Measurements from ENCODE around the gene DLGAP1.
"Not testable (repeated sequence)": the region's sequence is repeated elsewhere in the genome, so short reads cannot be mapped to it uniquely, and the experiment has no call there.

DLGAP1 gene

GRCh38 chr18:4455113-4455811 lies at the start of gene DLGAP1:
Gene DLGAP1 (minus strand): TSS chr18:4455307.
- no peak for DNase-seq (ENCODE audit: low read depth in 2 of 2)

- not testable (repeated sequence) for DNase-seq (ENCODE audit: low read depth in 2 of 2)
Observed at GRCh38 chr18:4494703-4495284, 39.7 kb upstream of the DLGAP1 start.

GRCh38 chr18:4468511-4468910 lies 13.4 kb upstream of the DLGAP1 start:
- no peak for DNase-seq (ENCODE audit: low read depth in 2 of 2)

- no peak for DNase-seq (ENCODE audit: low read depth in 2 of 2)
Observed at GRCh38 chr18:4454537-4455112, 482 bp downstream of the DLGAP1 start.

DNA sequence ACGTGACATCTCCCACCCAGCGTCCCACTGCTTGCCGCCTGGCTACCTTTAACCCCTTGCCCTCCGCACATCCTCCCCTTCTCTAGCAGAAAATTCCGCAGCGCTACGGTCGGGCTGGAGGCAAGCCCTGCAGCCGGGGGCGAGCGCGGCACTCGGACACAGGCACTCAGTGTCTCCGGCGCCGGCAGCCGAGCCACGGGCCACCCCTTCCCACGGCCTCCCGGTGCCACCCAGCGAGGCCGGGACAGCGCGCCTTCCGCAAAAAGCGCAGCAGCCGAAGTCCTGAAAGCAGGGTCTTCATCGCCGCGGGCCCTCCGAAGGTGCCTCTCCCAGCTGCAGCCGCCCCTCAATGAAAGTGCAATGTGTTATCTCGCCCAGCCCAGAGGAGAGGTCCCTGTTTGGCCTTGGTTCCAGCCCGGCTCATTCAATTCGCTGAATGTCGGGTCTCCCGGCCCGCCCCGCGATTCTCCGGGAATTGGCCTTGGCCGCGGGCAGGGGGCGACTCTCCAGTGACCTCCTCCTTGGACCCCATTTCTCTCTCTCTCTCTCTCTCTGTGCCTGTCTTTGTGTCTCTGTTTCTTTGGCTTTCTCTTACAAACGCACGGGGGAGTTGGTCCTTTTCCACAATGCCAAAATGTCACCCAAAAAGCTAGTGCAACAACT lies 1.1 kb downstream of the DLGAP1 start:
- DNase-seq (ENCODE audit: low read depth in 2 of 2) = no peak

- DNase-seq (ENCODE audit: low read depth in 2 of 2) = no peak
Observed at GRCh38 chr18:4453567-4453873, 1.6 kb downstream of the DLGAP1 start.

GRCh38 chr18:4450065-4450658 lies 4.9 kb downstream of the DLGAP1 start:
- no peak for DNase-seq (ENCODE audit: low read depth in 2 of 2)

DNA sequence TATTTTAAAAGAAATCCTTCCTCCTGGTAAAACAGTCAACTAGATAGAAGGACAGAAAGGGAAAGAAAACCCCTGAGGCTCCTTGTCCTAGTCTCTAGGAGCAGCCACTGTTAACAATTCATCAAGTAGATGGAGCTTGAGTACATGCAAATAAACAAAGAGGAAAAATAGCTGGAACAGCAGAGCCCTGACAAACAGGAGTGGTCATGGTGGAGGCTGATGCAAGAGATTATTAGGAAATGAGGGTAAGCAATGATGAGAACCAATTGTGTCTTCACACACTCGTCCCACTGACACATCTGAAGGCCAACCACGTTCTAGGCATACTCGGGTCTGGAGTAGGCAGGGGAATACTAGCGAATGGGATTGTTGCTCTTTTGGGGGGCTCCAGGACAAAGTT lies 9.2 kb downstream of the DLGAP1 start:
- no peak for DNase-seq (ENCODE audit: low read depth in 2 of 2)

- no peak for DNase-seq (ENCODE audit: low read depth in 2 of 2)
Observed at GRCh38 chr18:4444306-4444705, 10.8 kb downstream of the DLGAP1 start.

DNA sequence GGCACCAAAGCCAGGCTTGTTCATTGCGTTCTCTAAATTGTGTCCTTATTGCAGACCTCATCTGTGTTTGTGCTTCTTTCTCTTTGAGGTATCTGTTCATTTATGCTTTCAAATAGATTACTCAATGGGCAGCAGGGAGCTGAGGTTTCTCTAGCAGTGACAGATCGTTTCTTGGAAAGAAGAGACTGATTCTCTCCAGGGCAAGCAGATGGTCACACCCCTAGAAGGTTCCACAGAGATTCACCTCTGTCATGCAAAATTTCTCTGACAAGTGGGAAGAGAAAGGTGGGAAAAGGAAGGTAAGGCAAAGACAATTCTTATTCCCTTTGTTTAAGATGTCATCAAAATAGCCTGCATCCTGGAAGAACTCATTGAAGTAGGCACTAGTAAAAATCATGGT lies 14.0 kb downstream of the DLGAP1 start:
- no peak for DNase-seq (ENCODE audit: low read depth in 2 of 2)

- DNase-seq (ENCODE audit: low read depth in 2 of 2) = no peak
Observed at GRCh38 chr18:4438938-4439337, 16.2 kb downstream of the DLGAP1 start.

DNA sequence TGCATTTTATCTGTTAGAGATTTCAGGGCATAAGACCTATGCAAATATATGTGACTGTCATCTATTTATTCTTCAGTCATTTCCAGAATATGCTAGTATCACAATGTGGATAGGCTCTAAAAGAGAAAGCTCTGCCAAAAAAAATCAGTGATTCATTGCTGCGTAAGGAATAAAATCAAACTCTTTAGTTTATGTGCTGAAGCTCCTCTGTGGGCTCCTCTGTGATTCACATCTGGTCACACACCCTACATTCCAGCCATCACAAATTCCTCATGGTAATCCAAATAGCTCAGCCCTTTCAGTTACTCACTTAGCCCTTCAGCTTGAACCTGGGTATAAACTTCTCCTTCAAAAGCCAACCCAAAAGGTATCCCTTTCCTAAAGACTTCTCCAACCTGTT lies 21.4 kb downstream of the DLGAP1 start:
- no peak for DNase-seq (ENCODE audit: low read depth in 2 of 2)

DNA sequence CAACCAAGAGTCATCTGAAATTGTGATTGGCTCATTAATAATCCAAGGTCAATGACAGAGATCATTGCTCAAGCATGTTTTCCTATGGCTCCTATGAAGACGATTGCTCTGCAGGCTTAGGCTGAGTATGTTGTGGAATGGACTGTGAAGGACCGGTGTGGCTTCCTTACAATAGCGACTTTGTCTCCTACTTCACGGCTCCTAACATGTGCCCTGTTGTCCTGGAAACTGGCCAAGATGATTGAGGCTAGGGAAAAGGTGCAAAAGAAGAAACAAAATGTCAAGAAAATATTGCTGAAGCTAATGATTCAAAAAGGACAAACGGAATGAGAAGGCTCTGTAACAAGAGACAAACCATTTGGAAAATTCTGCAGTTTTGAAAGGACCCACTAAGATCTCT lies 24.3 kb downstream of the DLGAP1 start:
- no peak for DNase-seq (ENCODE audit: low read depth in 2 of 2)

DNA sequence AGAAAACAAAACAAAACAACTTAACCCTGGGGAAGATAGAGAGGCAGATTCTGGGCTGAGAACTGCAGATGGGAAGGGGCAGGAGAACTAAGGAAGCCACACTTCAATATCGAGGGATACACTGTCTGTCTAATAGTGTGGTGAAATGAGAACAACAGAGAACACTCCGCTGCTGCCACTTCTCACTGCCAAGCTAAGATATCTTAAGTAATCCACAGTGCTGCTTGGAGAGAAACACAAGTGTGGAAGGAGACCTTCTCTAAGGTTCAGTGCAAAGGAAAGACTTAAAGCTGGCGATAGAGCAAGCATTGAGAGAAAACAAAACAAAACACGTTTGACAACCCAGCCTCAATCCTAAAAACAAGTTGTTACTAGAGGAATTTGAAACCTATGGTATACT lies 37.4 kb downstream of the DLGAP1 start:
- DNase-seq (ENCODE audit: low read depth in 2 of 2) = no peak

DNA sequence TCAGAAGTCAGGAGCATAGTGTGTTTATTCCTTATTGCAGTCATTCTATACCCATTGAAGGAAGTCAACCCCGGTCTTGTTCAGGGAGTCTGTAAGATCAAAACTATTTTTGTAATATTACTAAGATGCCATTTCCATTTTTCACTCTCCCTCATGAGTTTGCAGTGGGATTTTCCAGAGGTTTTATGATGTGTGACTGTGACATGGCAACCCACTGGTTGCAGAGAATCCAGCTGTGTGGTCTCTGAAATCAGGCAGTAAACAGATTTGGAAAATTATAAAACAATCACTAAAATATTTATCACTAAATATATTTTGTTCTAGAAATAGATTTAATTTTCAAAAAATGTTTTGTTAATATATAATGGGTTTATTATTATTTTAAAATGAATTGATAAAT lies 38.1 kb downstream of the DLGAP1 start:
- no peak for DNase-seq (ENCODE audit: low read depth in 2 of 2)

DNA sequence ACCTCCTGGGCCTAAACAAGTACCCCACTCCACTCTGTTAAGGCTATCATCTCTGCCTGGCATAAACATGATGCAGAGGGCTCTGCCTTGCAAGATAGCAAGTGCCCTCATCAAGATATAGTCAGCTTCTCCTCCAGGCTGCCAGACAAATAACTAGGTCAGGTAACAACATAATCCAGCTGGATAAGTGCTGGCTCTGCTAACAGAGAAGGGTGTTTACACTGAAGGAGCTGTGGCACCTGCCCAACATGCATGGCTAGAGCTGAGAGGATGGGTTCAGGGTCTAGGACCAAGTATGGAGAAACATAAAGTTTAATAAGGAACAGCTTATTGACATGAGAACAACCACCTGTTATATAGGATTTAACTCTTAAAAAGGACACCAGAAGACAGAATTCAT lies 42.8 kb downstream of the DLGAP1 start:
- no peak for DNase-seq (ENCODE audit: low read depth in 2 of 2)

DNA sequence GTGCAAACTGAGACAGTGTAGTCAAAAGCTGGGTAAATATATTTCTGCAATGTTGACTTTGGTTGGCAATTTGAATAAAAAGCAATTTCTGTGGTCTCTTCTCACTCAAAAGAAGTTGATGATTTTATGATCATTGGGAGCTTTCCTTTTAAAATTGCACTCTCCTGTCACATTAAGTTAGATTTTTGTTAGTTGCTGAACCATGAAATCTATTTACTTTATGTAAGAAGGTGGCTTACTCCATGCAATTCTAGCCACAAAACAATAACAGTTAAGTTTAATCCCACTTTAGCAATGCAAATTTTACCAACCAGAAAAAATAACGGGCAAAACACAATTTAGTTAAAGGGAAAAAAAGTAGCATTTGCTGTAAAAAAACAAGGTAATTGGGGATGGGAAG lies 48.3 kb downstream of the DLGAP1 start:
- no peak for DNase-seq (ENCODE audit: low read depth in 2 of 2)

DNA sequence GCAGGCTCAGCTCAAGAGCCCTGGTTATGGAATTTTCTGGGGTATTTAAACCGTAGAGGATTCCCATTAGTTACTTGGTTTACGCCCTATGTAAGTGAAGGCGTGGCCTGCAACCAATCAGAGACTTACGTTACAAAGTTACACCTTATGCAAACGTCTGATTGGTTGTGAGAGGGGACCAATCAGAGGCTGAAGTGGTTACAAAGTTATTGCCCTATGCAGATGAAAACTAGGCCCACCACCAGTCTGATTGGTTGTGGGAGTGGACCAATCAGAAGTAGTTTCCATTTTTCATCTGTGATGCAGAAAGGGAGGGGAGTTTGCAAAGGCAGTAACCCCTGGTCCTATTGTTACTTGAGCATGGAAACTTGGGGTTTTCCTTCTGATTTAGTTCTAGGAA lies 49.1 kb downstream of the DLGAP1 start:
- DNase-seq (ENCODE audit: low read depth in 2 of 2) = no peak

- no peak for DNase-seq (ENCODE audit: low read depth in 2 of 2)
Observed at GRCh38 chr18:4403836-4404235, 51.3 kb downstream of the DLGAP1 start.

DNA sequence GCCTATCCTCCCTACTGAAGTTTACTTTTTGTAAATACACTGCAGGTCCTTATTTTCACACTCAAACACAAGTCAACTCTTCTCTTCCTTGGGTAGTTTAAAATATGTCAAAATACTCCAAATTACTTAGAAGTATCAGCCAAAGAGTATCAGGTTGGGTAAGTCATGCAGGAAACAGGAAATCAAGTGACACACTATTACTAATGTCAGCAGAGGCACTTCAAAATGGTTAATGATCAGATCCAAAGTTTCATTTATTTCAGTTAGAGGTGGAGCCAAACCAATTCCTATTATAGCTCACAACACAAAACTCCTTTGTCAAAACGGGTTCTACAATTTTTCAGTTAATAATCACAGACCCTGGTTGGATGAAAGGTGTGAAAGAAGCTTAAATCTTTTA lies 54.2 kb downstream of the DLGAP1 start:
- no peak for DNase-seq (ENCODE audit: low read depth in 2 of 2)

DNA sequence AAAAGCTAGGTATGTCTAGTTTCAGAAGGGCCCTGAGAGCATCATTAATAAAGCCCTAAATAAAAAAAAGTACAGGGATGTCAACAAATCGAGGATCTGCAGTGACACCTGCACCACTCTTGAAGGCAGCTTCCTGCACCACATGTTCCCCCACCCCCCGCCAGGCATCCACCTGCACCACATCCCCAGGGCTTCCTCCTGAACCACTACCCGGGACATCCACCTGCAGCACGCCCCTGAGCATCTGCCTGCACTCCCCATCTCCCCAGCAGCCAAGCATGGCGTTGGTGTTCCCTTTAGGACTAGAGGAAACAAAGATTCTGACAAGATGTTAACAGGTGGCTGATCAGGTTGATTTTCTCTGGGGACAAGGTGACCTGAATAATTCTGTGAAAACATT lies 55.2 kb downstream of the DLGAP1 start:
- DNase-seq (ENCODE audit: low read depth in 2 of 2) = no peak

- no peak for DNase-seq (ENCODE audit: low read depth in 2 of 2)
Observed at GRCh38 chr18:4394700-4395099, 60.4 kb downstream of the DLGAP1 start.

DNA sequence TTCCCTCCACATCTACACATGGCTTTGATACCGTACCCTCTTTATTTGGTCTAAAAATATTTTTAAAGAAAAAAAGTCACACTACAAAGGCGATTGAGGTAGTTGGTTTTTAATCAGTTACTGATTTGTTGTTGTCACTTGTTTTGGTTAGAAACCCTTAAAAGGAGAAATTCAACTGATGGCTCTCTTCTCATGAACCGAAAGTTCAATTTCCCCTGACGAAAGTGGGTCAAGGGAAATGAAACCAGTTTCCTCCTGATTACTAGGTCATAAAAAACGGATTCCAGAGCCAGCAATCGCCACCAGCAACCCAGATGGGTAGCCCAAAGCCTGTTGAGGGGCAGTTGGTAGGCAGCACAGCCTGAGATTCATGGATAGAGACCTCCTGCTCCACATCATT lies 63.2 kb downstream of the DLGAP1 start:
- DNase-seq (ENCODE audit: low read depth in 2 of 2) = no peak

Measured in stimulated activated CD8-positive, alpha-beta memory T cell treated with anti-CD3 and anti-CD28 coated beads, Interleukin-15, amount 100 ng/mL, for 4 hours (primary cell).